ENCODE results near the gene ATE1.
"Not testable (repeated sequence)": the region's sequence is repeated elsewhere in the genome, so short reads cannot be mapped to it uniquely, and the experiment has no call there.

DNA sequence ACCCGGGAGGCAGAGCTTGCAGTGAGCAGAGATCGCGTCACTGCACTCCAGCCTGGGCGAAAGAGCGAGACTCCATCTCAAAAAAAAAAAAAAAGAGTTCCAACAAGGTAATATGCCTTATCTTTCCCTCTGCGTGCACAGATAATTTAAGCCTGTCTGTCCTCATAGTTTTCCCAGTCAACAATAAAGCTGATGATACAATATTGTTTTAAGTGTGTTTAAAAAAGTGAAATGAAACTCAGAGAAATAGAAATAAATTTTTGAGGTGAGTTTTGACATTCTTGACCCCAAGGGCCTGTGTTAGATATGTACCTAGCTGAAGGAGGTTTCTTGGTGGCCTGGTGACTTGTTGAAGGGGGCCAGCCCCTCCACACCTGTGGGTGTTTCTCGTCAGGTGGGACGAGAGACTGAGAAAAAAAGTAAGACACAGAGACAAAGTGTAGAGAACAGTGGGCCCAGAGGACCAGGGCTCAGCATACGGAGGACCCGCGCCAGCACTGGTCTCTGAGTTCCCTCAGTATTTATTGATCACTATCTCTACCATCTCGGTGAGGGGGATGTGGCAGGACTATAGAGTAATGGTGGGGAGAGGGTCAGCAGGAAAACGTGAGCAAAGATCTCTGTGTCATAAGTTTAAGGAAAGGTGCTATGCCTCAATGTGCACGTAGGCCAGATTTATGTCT lies 1.9 kb upstream of the ATE1 start:
- TF ChIP-seq, protein P1, sequence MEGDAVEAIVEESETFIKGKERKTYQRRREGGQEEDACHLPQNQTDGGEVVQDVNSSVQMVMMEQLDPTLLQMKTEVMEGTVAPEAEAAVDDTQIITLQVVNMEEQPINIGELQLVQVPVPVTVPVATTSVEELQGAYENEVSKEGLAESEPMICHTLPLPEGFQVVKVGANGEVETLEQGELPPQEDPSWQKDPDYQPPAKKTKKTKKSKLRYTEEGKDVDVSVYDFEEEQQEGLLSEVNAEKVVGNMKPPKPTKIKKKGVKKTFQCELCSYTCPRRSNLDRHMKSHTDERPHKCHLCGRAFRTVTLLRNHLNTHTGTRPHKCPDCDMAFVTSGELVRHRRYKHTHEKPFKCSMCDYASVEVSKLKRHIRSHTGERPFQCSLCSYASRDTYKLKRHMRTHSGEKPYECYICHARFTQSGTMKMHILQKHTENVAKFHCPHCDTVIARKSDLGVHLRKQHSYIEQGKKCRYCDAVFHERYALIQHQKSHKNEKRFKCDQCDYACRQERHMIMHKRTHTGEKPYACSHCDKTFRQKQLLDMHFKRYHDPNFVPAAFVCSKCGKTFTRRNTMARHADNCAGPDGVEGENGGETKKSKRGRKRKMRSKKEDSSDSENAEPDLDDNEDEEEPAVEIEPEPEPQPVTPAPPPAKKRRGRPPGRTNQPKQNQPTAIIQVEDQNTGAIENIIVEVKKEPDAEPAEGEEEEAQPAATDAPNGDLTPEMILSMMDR (IDR thresholded peaks at IDR 0.05), result not testable (repeated sequence)
- not testable (repeated sequence) for TF ChIP-seq POLR2A, POLR2AphosphoS5 (IDR thresholded peaks at IDR 0.05)
